GM19452 (cell line): Measurements from ENCODE around the gene ABLIM1.

Experiments used
- ATAC-seq: cut with Tn5 transposase; IDR thresholded peaks from one replicate; pipeline ENCODE4 v1.9.1; 2021; ENCODE audit not compliant: unreplicated experiment

Gene ABLIM1

DNA sequence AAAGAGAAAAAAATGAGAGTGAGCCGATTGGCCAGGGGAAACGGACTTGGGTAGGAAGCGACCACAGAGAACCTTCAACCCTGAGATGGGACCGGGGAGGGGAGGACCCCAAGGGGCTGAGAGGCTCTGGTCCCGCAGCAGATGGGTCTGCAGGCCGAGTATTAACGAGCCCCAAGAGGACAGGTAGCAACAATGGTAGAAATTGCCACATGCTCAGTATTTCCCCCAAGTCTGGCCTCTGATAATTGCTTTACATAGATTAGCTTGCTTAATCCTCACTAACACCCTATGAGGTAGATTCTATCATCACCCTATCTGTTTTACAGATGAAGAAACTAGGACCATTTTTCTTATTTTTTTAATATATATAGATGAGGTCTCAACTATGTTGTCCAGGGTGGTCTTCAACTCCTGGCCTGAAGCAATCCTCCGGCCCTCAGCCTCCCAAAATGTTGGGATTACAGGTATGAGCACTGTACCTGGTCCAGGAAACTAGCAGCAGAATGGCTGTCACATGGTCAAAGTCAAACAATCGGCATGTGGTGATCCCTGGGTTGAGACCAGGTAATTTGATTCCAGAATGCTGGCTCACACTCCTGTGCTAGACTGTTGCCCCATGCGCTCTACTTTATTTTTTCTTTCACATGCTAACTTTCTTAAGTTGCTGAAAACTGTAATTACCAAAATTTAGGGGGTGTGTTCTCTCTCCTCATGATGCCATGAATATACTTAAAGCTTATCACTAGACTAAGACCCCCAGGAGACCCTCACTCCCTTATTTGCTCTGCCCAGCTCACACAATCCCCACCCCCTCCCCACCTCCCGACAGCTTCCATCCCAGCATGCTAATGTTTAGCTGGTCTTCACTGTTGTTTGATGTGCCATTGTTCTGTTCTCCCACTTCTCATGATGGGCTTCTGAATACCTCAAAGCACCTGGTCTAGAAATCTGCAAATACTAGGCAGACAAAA is 185.9 kb downstream of the ABLIM1 start:
- ATAC-seq: no peak

DNA sequence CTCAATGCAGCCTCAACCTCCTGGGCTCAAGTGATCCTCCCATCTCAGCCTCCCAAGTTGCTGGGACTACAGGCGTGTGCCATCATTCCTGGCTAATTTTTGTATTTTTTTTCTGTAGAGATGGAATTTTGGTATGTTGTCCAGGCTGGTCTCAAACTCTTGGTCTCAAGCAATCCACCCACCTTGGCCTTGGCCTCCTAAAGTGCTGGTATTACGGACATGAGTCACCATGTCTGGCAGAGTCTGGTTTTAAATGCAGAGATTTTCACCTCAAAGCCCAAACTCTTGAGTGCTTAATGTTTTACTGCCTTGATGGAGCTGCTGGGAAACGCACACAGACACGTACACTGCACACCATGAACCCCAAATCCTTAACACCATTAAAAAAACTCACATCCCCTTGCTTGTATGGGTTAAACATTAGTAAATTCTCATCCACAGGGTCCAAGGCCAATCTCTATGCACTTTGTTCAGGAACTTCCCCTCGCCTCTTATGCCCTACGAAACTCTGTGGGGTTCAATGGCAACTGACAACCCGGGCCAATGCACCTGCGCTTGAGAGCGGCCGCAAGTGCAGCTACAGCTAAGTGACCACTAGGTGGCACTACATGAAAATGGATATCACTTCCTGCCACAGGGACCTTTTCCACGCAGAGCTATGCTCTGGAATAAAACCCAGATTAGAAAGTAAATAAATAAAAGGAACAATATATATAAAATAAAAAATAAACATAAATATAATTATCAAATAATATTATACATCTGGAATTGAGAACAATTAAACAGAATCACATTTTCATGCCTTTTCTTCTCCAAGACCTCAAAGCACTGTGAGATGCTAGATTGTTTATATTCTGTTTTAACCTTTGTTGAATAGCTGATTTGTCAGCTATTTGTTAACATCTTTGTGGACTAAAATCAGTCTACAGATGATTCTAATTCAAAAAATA is 186.8 kb downstream of the ABLIM1 start:
- ATAC-seq: peak; percentile 89

DNA sequence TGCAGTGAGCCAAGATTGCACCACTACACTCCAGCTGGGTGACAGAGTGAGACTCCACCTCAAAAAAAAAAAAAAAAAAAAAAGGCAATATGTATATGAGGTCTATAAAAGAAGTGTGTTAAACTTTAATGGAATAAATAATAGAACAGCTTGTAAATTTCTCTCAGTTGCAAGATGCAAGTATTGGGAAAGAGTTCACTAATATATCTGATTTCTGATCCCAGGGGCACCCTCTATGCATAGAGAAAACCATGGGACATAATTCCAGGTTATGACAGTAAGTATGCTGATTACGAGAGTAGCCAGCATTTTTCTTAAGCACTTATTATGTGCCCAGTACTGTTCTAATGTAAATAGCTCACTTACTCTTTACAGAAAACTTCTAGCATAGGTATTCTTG is 187.7 kb downstream of the ABLIM1 start:
- no peak for ATAC-seq

DNA sequence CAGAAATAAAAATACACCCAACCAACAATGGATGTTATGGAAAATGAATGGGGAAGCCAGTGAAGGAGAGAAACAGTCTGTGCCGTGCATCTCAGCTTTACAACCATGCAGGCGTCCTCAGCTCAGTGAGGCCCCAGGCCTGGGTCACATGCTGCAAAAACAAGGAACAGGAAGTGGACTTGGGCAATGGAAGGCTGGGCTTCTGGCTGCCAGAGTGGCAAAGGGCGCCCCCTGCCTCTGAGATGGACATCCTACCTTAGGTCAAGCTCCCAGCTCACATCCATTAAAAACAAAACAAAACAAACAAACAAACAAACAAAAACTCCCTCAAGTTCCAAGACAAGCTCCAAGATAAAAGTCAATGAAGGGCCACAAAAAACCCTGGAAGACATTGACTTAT is 199.1 kb downstream of the ABLIM1 start:
- peak; percentile 81 for ATAC-seq

- no peak for ATAC-seq
Observed at GRCh38 chr10:114458216-114458920, 199.7 kb downstream of the ABLIM1 start.

GRCh38 chr10:114453576-114453975 is 204.5 kb downstream of the ABLIM1 start:
- ATAC-seq: no peak

GRCh38 chr10:114448897-114449296 is 209.2 kb downstream of the ABLIM1 start:
- no peak for ATAC-seq

- ATAC-seq: no peak
Observed at GRCh38 chr10:114445332-114445731, 212.7 kb downstream of the ABLIM1 start.

GRCh38 chr10:114444819-114445218 is 213.3 kb downstream of the ABLIM1 start:
- ATAC-seq: no peak

- no peak for ATAC-seq
Observed at GRCh38 chr10:114442091-114442630, 215.9 kb downstream of the ABLIM1 start.

DNA sequence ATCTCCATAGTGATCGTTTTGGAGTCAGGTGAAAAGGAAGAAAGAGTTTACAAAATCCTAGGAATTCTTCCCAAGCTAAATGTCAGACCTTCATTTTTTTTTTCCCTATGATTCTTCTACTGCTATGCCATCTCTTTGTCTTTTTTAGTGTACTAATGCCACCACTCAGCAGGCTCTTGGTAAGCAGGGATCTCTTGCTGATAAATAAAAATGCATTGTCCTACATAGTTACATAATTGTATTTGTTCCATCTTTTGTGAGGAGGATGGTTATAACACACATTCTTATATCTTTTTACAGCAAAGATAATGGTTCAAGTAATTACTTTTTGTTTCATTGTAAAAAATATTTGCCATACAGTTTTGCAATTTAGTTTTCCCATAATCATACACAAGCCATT is 217.0 kb downstream of the ABLIM1 start:
- no peak for ATAC-seq

DNA sequence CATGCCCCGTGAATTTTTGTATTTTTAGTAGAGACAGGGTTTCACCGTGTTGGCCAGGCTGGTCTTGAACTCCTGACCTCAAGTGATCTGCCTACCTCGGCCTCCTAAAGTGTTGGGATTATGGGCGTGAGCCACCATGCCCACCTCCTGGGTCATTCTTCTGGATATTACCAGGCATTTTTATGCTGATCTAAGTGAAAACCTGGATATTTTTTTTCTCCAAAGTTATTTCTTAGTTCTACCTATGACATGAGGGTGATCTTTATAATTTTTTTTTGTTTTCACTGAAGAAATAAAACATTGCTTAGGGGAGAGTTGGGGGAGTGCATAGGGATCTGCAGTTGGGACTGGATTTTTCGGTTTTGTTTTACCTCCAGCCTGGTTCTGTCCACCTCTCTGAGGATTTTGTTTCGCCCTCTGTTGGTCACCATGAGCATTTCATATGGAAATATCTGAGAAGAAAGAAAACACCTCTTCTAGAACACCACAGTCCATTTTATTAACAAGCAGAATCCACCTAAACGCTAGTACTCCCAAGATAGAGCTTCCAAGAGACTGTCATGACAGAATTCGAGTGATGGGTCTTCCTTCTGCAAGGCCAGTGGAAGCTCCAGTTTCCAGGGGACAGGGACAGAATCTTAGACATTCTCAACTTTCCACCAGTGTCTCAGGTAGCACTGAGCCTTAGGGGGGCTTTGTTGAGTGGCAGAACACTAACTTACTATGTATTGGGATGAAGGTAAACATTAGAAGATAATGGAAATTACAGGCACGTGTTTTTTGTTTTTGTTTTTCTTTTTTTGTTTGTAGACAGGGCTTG is 220.4 kb downstream of the ABLIM1 start:
- ATAC-seq: no peak

DNA sequence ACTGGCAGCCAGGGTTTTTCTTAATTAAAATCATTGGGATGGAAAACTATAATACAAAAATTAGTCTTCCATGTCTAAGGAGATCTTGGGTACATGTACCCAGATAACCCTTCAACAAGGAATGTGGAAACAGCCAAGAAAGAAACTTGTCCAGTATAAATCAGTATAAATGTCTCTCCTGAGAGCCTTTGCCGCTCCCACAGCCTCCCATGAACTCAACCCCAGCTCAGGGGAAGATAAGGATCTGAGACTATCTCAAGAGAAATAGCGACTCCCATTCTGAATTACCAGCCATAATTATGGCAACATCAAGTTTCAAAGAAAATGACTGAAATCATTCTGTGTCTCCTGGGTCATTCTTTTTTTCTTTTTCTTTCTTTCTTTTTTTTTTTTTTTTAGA is 221.1 kb downstream of the ABLIM1 start:
- no peak for ATAC-seq

DNA sequence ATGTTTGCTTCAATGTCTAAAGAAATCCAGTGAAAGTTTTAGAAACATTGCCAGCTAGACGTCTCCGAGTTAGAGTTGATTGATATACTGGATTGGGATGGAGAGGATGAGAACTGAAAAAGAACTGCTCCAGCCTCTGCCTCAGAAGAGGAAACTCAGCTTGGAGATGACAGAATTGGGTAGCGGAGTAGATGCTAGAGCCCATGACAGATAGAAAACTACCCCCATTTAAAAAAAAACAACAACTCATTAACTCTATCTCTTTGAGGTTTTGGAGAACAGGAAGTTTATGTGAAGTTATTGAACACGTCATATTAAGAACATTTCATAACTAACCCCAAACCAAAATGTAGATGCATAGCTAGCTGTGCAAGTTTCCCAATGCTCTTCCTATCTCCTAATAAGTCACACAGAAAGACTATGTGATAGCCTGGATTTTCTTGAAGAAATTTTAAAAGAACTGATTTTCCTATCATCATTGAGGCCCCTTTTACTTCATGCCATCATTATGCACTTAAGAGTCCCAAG is 225.4 kb downstream of the ABLIM1 start:
- ATAC-seq: no peak

- no peak for ATAC-seq
Observed at GRCh38 chr10:114431414-114432135, 226.5 kb downstream of the ABLIM1 start.

- no peak for ATAC-seq
Observed at GRCh38 chr10:114430688-114431413, 227.2 kb downstream of the ABLIM1 start.

GRCh38 chr10:114429581-114430335 is 228.3 kb downstream of the ABLIM1 start:
- ATAC-seq: no peak
